Measurements from ENCODE around the gene STX5. TPM values are rescaled to one million over a fixed set of nuclear protein-coding genes. Genes with fewer than 3 reads are reported as not detected.
"Not testable (repeated sequence)": the region's sequence is repeated elsewhere in the genome, so short reads cannot be mapped to it uniquely, and the experiment has no call there.

Gene STX5
- total RNA-seq, 1 experiment from 2014 or later: 22.7 TPM

- no peak for DNase-seq
- Histone ChIP-seq H3K4me3 (no peak overlapping the region), H3K27ac (no peak overlapping the region), H3K36me3 (no peaks in the 10 kb centered on the region), H3K27me3 (peaks cover 4% of the 10 kb centered on the region; the same call in 1 of the 2 replicates), H3K9me3 (replicated peaks) (no peaks in the 10 kb centered on the region), H3K4me1 (no peaks in the 10 kb centered on the region)
Observed at GRCh38 chr11:62844154-62844553, 12.3 kb upstream of the STX5 start.

GRCh38 chr11:62843466-62843865 lies 11.6 kb upstream of the STX5 start:
- no peaks in the 10 kb centered on the region for H3K9me3 ChIP-seq (replicated peaks)
- H3K4me3 ChIP-seq: no peak overlapping the region
- H3K27ac ChIP-seq: no peak overlapping the region
- no peak for DNase-seq
- peaks cover 4% of the 10 kb centered on the region; the same call in 1 of the 2 replicates for H3K27me3 ChIP-seq
- H3K4me1 ChIP-seq: no peaks in the 10 kb centered on the region
- H3K36me3 ChIP-seq: no peaks in the 10 kb centered on the region

GRCh38 chr11:62842891-62843290 lies 11.0 kb upstream of the STX5 start:
- not testable (repeated sequence) for H3K4me1 ChIP-seq; H3K36me3 ChIP-seq; H3K9me3 ChIP-seq (replicated peaks); H3K27me3 ChIP-seq; DNase-seq
- H3K27ac ChIP-seq: peak overlapping the region; percentile 99
- H3K4me3 ChIP-seq: peak overlapping the region; percentile 58

- H3K27me3 ChIP-seq: peaks cover 4% of the 10 kb centered on the region; the same call in 1 of the 2 replicates
- no peaks in the 10 kb centered on the region for H3K36me3 ChIP-seq
Observed at GRCh38 chr11:62842171-62842741, 10.4 kb upstream of the STX5 start.

GRCh38 chr11:62841361-62842170 lies 9.7 kb upstream of the STX5 start:
- Histone ChIP-seq H3K4me1 (no peaks in the 10 kb centered on the region), H3K9me3 (replicated peaks) (no peaks in the 10 kb centered on the region), H3K36me3 (no peaks in the 10 kb centered on the region), H3K27me3 (peaks cover 4% of the 10 kb centered on the region; the same call in 1 of the 2 replicates), H3K27ac (peak overlapping the region; percentile 99), H3K4me3 (peak overlapping the region; percentile 58)
- DNase-seq: peak; percentile 95 to 97

More at GRCh38 chr11:62842171-62842741, 10.4 kb upstream of the STX5 start:
- H3K27ac ChIP-seq: peak overlapping the region; percentile 99
- peak; percentile 72 to 78 for DNase-seq
- H3K4me3 ChIP-seq: peak overlapping the region; percentile 58
- no peaks in the 10 kb centered on the region for H3K9me3 ChIP-seq (replicated peaks)
- H3K4me1 ChIP-seq: no peaks in the 10 kb centered on the region

GRCh38 chr11:62840721-62841360 lies 9.0 kb upstream of the STX5 start:
- Histone ChIP-seq H3K4me3 (peak overlapping the region; percentile 92), H3K27ac (peak overlapping the region; percentile 99)
- DNase-seq: peak; percentile 85 to 89
- not testable (repeated sequence) for H3K4me1 ChIP-seq; H3K36me3 ChIP-seq; H3K27me3 ChIP-seq; H3K9me3 ChIP-seq (replicated peaks)

GRCh38 chr11:62839050-62839945 lies 7.4 kb upstream of the STX5 start, which contains the start of gene WDR74:
Gene WDR74 (minus strand): TSS chr11:62839590. CDS start chr11:62839570, 20 bp downstream.
- peak within 1 kb of the TSS; percentile 99 for H3K27ac ChIP-seq
- no peaks in the 10 kb centered on the region for H3K4me1 ChIP-seq
- no peaks in the 10 kb centered on the region for H3K9me3 ChIP-seq (replicated peaks)
- DNase-seq: peak; percentile 84 to 90
- H3K36me3 ChIP-seq: peaks cover 10% of the 10 kb centered on the region; the same call in 1 of the 2 replicates
- peak within 1 kb of the TSS; percentile 92 for H3K4me3 ChIP-seq
- peaks cover 4% of the 10 kb centered on the region; the same call in 1 of the 2 replicates for H3K27me3 ChIP-seq

GRCh38 chr11:62835336-62835735 lies 3.5 kb upstream of the STX5 start:
- Histone ChIP-seq H3K9me3 (replicated peaks) (no peaks in the 10 kb centered on the region), H3K4me3 (no peak overlapping the region), H3K36me3 (peaks cover 17% of the 10 kb centered on the region), H3K27me3 (no peaks in the 10 kb centered on the region), H3K27ac (no peak overlapping the region), H3K4me1 (no peaks in the 10 kb centered on the region)
- no peak for DNase-seq

- Histone ChIP-seq H3K27ac (peak within 1 kb of the TSS; percentile 75), H3K36me3 (peaks cover 17% of the 10 kb centered on the region), H3K4me1 (no peaks in the 10 kb centered on the region), H3K27me3 (no peaks in the 10 kb centered on the region), H3K4me3 (peak within 1 kb of the TSS; percentile 86), H3K9me3 (replicated peaks) (no peaks in the 10 kb centered on the region)
- no peak for DNase-seq
Observed at GRCh38 chr11:62832336-62833234, 734 bp upstream of the STX5 start, which contains the start of gene TEX54. Gene TEX54 (minus strand): TSS chr11:62832841.

- DNase-seq: peak in 1 of 2 experiments; percentile 73
- H3K36me3 ChIP-seq: peaks cover 21% of the 10 kb centered on the region
- no peaks in the 10 kb centered on the region for H3K9me3 ChIP-seq (replicated peaks)
- no peaks in the 10 kb centered on the region for H3K4me1 ChIP-seq
- H3K4me3 ChIP-seq: peak overlapping the region; percentile 86
- H3K27me3 ChIP-seq: no peaks in the 10 kb centered on the region
- H3K27ac ChIP-seq: peak overlapping the region; percentile 75
Observed at GRCh38 chr11:62830904-62831519, 839 bp downstream of the STX5 start.

GRCh38 chr11:62828130-62828529 lies 3.7 kb downstream of the STX5 start:
- H3K4me3 ChIP-seq; H3K27ac ChIP-seq; H3K27me3 ChIP-seq; H3K4me1 ChIP-seq; H3K9me3 ChIP-seq (replicated peaks); DNase-seq: not testable (repeated sequence)
- peaks cover 25% of the 10 kb centered on the region for H3K36me3 ChIP-seq

GRCh38 chr11:62823677-62824076 lies 8.2 kb downstream of the STX5 start:
- no peaks in the 10 kb centered on the region for H3K9me3 ChIP-seq (replicated peaks)
- peak in 1 of 2 experiments; percentile 27 for DNase-seq
- no peaks in the 10 kb centered on the region for H3K4me1 ChIP-seq
- no peak overlapping the region for H3K4me3 ChIP-seq
- no peaks in the 10 kb centered on the region for H3K27me3 ChIP-seq
- no peak overlapping the region for H3K27ac ChIP-seq
- peaks cover 47% of the 10 kb centered on the region for H3K36me3 ChIP-seq

GRCh38 chr11:62817129-62817528 lies 14.7 kb downstream of the STX5 start:
- Histone ChIP-seq H3K9me3 (replicated peaks) (no peaks in the 10 kb centered on the region), H3K36me3 (peaks cover 20% of the 10 kb centered on the region), H3K27ac (no peak overlapping the region), H3K27me3 (no peaks in the 10 kb centered on the region), H3K4me3 (no peak overlapping the region), H3K4me1 (no peaks in the 10 kb centered on the region)
- DNase-seq: no peak
